DMS53 treated with DMSO at 0.1 percent for 48 hours (cell line): ENCODE results near the gene TTC13.
A peak's percentile ranks its signal among the peaks of the same experiment; 100 is the strongest.

ENCODE experiments used
- DNase-seq: peaks from one replicate; lab custom pipeline; 2025; ENCODE audit not compliant: unreplicated experiment; lab: John Stamatoyannopoulos, UW

TTC13 gene

DNA sequence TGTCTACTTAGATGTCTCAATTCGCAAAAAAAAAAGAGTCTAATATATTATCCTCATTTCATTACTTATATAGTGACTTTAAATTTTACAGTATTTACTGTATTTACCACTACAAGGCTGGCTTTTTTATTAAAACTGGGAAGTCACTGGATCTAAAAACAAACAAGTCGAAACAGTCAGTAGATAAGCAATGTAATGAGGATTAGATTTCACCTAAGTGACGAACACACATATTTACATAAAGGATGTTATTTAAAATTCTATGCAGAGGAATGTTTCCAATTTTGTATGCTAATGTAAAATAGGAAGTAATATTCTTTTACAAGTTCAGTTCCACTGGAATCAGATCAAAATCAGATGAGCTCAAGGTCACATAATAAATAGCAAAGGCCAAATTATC, 28.3 kb downstream of the TTC13 start:
- DNase-seq, result no peak

DNA sequence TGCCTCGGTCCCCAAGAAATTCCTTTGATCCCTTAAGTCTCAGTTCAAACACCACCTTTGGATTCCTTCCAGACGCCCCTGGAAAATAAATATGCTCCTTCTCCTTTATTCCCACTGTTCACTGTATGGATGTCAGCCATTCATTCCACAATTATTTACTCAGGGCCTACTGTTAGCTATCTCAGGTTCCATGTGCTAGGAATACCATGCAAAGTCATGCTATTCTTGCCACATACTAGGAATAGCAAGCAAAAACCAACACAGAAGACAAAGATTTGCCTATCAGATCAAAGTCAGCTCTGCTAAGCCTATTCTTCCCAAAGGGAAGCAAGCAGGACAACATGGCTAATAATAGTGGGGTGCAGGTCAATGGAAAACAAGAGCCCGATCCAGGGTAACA, 29.8 kb downstream of the TTC13 start:
- no peak for DNase-seq

- no peak for DNase-seq
Measured at GRCh38 chr1:230948301-230948700, 30.4 kb downstream of the TTC13 start.

GRCh38 chr1:230943048-230943593, 35.5 kb downstream of the TTC13 start:
- DNase-seq, result no peak

GRCh38 chr1:230940848-230941247, 37.8 kb downstream of the TTC13 start:
- no peak for DNase-seq

DNA sequence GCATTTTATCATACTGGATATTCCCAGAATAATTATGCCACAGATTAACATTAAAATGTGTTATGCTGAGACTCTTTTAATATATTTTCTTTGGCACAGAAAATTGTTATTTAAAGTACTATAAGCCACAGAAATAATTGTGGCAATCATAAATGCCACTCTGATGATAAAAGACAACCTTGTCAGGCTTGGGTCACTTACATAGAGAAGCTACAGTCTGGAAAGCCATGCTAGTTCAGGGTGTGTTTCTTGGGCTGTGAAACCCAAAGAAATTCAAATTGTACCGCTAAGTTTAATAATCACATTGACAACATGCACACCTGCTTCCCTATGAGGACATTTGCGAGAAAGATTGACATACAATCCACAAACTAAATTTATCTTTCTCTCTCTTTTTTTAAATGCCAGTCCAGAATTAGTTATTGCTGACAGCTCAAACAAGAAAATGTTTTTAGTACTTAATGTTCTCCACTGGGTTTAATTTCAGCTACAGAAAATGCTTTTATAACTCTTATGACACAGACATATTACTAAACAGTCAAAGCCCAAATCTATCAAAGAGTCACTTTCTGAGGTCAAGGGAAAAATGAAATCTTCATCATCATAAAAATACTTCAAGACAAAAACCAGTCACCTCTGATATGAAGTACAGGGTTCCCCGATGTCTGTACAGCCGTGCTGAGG, 38.7 kb downstream of the TTC13 start:
- DNase-seq, result no peak

DNA sequence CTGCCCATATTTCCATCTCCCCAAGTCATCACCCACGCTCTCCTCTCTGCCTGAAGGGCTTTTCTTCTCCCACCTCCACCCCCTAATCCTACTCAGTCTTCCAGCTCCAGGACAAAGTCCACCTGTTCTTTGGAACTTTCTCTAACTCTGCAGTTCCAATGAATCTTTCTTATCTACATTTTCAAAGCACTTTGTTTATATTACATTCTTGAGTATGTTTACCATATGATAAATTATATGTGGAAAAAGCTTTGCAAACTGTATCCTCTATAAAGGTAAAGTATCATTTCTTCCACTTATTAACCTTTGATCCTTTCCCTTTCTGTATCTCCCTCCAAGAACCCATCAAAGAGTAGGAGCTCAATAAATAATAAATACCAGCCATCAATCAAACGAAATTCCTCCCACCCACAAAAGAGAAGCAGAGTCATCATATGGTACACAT, 39.7 kb downstream of the TTC13 start:
- no peak for DNase-seq

- no peak for DNase-seq
Measured at GRCh38 chr1:230937371-230937770, 41.3 kb downstream of the TTC13 start.

- no peak for DNase-seq
Measured at GRCh38 chr1:230936475-230936874, 42.2 kb downstream of the TTC13 start.

GRCh38 chr1:230935852-230936251, 42.8 kb downstream of the TTC13 start:
- DNase-seq, result no peak

DNA sequence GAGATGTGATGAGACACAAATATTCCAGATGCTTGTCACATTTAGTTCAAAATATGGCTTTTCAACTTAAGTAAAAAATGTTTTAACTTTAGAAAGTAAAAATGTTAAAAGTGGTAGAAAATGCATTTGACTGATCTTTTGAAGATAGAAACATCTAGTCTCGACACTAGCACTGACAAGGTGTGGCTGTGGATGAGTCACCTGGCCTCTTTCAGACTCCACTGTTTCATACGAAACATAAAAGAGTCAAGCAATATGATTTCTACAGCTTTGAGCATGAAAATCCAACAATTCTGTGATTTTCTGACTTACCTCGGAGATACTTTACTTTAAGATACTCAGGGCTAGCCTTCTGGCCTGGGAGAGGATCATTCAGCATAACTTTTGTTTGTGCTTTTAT, 47.7 kb downstream of the TTC13 start:
- no peak for DNase-seq

DNA sequence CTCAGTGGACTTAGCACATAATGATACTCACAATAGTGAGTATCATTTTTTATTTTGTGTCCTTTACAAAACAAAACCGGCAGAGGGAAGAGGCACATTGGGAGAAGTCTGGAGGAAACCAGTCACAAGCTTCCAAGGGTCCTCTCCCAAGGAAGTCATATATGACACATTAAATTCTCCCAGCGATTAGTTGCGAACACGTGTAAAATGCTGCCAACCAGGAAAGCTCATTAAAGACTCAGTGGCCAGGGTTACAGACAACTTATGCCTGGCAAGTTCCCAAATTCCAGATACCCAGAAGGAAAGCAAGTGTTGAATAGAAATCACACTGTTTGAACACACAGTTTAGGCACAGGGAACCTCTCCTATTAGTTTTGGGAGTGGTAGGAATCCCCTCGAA, 52.5 kb downstream of the TTC13 start:
- no peak for DNase-seq

DNA sequence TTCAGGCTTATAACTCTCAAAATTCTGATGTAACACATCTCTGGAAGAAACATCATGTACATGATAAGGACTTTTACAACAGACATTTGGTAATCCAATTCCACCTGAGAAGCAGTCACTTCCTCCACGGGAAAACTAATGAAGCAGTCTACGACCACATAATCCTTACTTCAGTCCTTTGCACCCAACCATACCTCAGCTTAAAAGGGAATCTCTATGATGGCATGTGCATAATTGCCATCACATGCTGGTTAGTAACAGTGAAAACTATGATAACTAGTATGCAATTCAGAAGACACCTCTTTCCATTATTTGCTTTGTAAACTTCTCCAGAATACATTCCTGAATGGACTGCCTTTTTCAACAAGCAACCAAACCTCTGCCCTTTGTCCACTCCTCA, 53.1 kb downstream of the TTC13 start:
- DNase-seq, result no peak

GRCh38 chr1:230923176-230923575, 55.5 kb downstream of the TTC13 start:
- no peak for DNase-seq

- DNase-seq, result no peak
Measured at GRCh38 chr1:230922620-230923019, 56.0 kb downstream of the TTC13 start.

DNA sequence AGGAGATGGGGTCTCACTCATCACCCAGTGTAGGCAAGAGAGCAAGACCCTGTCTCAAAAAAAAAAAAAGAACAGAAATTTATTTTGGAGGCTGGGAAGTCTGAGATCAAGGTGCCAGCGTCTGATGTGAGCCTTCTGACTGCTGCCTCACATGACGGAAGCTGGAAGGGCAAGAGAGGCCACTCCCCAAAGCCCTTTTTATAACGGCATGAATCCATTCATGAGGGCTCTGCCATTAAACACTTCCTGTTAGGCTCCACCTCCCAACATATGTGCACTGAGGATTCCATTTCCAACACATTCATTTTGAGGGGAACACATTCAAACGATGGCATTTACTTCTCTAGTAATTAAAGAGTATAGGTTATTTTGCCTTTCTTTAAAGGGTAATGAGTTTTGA, 59.5 kb downstream of the TTC13 start:
- no peak for DNase-seq

- DNase-seq, result peak; percentile 76
Measured at GRCh38 chr1:230917284-230918135, 61.2 kb downstream of the TTC13 start.

DNA sequence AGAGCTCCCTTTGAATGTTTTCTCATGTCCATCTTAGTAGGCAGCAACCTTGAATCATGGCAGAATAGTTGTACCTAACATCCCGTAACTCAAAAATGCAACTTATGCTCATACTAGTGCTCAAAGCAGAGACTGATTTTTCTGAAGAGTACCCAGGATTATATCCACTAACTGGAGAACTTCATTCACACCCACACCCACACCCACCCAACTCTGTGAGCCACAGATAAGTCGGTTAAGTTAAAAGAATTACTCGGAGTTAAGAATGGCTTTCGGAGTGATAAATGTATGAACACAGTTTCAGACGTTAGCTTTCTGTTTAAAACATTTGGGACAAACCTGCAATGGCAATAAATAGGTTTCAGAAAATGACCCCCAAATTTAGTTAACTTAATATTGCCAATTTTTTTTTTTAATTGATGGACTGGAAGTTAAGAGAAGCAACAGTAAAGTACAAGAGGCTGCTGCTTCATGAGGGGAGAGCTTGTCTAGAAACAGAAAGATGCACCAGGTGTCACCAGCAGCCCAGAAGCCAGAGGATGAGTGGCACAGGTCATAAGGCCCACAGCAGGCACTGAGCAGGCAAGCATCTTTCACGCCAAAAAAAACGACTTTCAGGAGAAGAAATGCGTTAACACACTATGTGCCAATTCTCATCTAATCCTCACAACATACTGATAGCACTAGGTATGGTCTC, 61.9 kb downstream of the TTC13 start:
- no peak for DNase-seq

DNA sequence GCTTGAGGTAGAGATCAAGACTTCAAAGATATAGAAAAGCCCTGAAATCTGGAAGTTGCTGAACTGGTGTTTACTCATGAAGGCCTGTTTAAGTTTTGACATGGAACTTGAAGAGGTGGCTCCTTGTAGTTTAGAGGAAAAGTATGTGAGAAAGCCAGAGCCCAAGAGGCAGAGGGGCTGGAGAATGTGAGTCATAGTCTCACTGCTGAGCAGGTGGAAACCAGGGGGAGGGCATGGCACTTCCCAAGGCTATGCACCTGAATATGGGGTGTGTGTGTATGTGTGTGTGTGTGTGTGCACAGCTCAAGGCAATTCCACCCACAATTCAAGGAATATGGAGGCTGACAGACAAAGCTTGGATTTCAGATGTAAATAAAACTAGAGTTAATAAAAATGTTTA, 63.6 kb downstream of the TTC13 start:
- DNase-seq, result no peak

GRCh38 chr1:230913496-230913895, 65.2 kb downstream of the TTC13 start:
- DNase-seq, result no peak

DNA sequence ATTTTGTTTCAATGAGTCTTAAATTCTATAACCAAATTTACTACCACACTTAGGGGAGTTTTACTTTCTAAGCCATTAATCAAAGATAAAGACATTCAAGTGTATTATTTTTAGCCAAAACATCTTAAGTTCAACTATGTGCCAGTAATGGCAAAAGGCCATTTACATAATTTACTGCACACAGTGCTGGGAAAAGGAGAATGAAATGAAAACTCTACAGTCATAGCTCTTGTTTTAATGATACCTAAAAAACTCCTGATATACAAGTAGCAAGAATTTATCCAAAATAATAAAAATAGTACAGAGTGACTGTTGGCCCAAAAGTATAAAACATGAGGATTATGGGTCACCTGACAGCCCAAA, 67.9 kb downstream of the TTC13 start:
- no peak for DNase-seq
